ENCODE data around the gene EFHD1. TPM values are rescaled to one million over a fixed set of nuclear protein-coding genes. Genes with fewer than 3 reads are reported as not detected.

EFHD1 gene
- total RNA-seq, 1 experiment from 2014 or later = 0.47 TPM

- DNase-seq = no peak
- intact Hi-C loops (cut with micrococcal nuclease; ENCODE audit: unreplicated experiment) = no loop called here
These were observed 12.2 kb upstream of the EFHD1 start for GRCh38 chr2:232621186-232621585.

GRCh38 chr2:232622563-232622962, 10.8 kb upstream of the EFHD1 start:
- no peak for DNase-seq
- Mint-ChIP-seq H3K27ac (ENCODE audit: unreplicated experiment) (no peak overlapping the region), H3K4me3 (ENCODE audit: low read depth, unreplicated experiment) (no peak overlapping the region), H3K9me3 (ENCODE audit: low read depth, unreplicated experiment) (no peaks in the 10 kb centered on the region), H3K36me3 (ENCODE audit: insufficient read depth, unreplicated experiment) (no peaks in the 10 kb centered on the region), H3K27me3 (ENCODE audit: unreplicated experiment) (peaks cover 14% of the 10 kb centered on the region), H3K4me1 (ENCODE audit: low read depth, unreplicated experiment) (no peaks in the 10 kb centered on the region)
- intact Hi-C loops (cut with micrococcal nuclease; ENCODE audit: unreplicated experiment) = no loop called here
- CTCF ChIA-PET = no interaction called here
- no TSS peak for BruUV-seq (replicated peaks)
- no peak for TF ChIP-seq CTCF (IDR thresholded peaks at IDR 0.05; ENCODE audit: unreplicated experiment)

More at GRCh38 chr2:232621186-232621585, 12.2 kb upstream of the EFHD1 start:
- Mint-ChIP-seq H3K27ac (ENCODE audit: unreplicated experiment) (no peak overlapping the region), H3K9me3 (ENCODE audit: low read depth, unreplicated experiment) (no peaks in the 10 kb centered on the region), H3K4me1 (ENCODE audit: low read depth, unreplicated experiment) (no peaks in the 10 kb centered on the region), H3K36me3 (ENCODE audit: insufficient read depth, unreplicated experiment) (no peaks in the 10 kb centered on the region), H3K27me3 (ENCODE audit: unreplicated experiment) (peaks cover 14% of the 10 kb centered on the region), H3K4me3 (ENCODE audit: low read depth, unreplicated experiment) (no peak overlapping the region)
- CTCF ChIA-PET = no interaction called here
- BruUV-seq (replicated peaks) = no TSS peak
- TF ChIP-seq CTCF (IDR thresholded peaks at IDR 0.05; ENCODE audit: unreplicated experiment) = no peak

GRCh38 chr2:232623768-232624765, 9.3 kb upstream of the EFHD1 start:
- CTCF ChIA-PET = interaction anchor here (0.5 to 1.7 kb wide), 5 partner anchors 13 to 730 kb away, joined by 3 to 7 read pairs (median 5); no protein-coding TSS in a partner anchor
- Mint-ChIP-seq H3K4me3 (ENCODE audit: low read depth, unreplicated experiment) (no peak overlapping the region), H3K27me3 (ENCODE audit: unreplicated experiment) (peaks cover 14% of the 10 kb centered on the region), H3K27ac (ENCODE audit: unreplicated experiment) (no peak overlapping the region), H3K4me1 (ENCODE audit: low read depth, unreplicated experiment) (no peaks in the 10 kb centered on the region), H3K36me3 (ENCODE audit: insufficient read depth, unreplicated experiment) (no peaks in the 10 kb centered on the region), H3K9me3 (ENCODE audit: low read depth, unreplicated experiment) (no peaks in the 10 kb centered on the region)
- no peak for DNase-seq
- intact Hi-C loops (cut with micrococcal nuclease; ENCODE audit: unreplicated experiment) = no loop called here
- TF ChIP-seq CTCF (IDR thresholded peaks at IDR 0.05; ENCODE audit: unreplicated experiment) = no peak
- BruUV-seq (replicated peaks) = no TSS peak

- no peaks in the 10 kb centered on the region for H3K36me3 Mint-ChIP-seq (ENCODE audit: insufficient read depth, unreplicated experiment)
- CTCF ChIA-PET = no interaction called here
- TF ChIP-seq CTCF (IDR thresholded peaks at IDR 0.05; ENCODE audit: unreplicated experiment) = no peak
- BruUV-seq (replicated peaks) = no TSS peak
- H3K4me1 Mint-ChIP-seq (ENCODE audit: low read depth, unreplicated experiment) = no peaks in the 10 kb centered on the region
- no peak overlapping the region for H3K4me3 Mint-ChIP-seq (ENCODE audit: low read depth, unreplicated experiment)
- no peak for DNase-seq
- peaks cover 14% of the 10 kb centered on the region for H3K27me3 Mint-ChIP-seq (ENCODE audit: unreplicated experiment)
- H3K27ac Mint-ChIP-seq (ENCODE audit: unreplicated experiment) = no peak overlapping the region
- no peaks in the 10 kb centered on the region for H3K9me3 Mint-ChIP-seq (ENCODE audit: low read depth, unreplicated experiment)
- intact Hi-C loops (cut with micrococcal nuclease; ENCODE audit: unreplicated experiment) = no loop called here
These were observed 6.8 kb upstream of the EFHD1 start for GRCh38 chr2:232626584-232626983.
